ENCODE measurements around the gene OR1F1.

DNA sequence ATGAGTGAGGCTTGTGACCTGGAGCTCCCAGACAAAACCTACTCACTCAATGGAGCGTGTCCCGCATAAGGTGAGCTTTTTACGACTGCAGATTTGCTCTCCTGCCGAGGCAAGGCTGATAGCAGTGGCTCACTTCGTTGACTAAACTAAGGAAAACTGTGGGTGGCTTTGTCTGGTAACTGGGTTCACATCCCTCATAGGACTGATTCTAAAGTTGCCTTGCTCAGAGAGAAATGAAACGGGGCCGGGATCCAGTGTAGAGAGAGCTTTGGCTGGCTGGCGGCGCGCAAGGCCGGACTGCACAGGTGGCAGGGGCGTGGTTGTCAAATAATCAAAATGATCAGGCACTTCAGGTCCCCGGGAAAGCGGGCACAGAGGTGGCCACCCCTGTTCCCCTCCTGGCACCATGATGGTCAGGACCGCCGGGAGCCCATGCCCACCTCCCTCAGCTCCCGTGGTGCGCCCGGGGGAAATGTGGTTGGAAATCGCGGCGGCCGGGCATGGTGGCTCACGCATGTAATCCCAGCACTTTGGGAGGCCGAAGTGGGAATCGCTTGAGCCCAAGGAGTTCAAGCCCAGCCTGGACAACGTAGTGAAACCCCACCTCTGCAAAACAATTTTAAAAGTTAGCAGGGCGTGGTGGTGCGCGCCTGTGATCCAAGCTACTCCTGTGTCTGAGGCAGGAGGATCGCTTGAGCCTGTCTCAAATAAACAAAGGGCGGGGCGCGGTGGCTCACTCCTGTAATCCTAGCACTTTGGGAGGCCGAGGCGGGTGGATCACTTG, 26.6 kb upstream of the OR1F1 start:
- no peak for TF ChIP-seq HDAC6 (IDR thresholded peaks at IDR 0.05; ENCODE audit: low read depth, low read length)
- no peak for TF ChIP-seq SRSF3 (IDR thresholded peaks at IDR 0.05; ENCODE audit: insufficient read depth, low read length)
- TF ChIP-seq MYC (IDR thresholded peaks at IDR 0.05; ENCODE audit: low read depth, low read length): no peak
- TF ChIP-seq MYC (CRISPR knock-in tag; IDR thresholded peaks at IDR 0.05; ENCODE audit: borderline replicate concordance, low read depth): no peak
- no peak for TF ChIP-seq DNMT1 (IDR thresholded peaks at IDR 0.05)
- TF ChIP-seq CREM (IDR thresholded peaks at IDR 0.05; ENCODE audit: low read depth): no peak
- TF ChIP-seq, protein P1, sequence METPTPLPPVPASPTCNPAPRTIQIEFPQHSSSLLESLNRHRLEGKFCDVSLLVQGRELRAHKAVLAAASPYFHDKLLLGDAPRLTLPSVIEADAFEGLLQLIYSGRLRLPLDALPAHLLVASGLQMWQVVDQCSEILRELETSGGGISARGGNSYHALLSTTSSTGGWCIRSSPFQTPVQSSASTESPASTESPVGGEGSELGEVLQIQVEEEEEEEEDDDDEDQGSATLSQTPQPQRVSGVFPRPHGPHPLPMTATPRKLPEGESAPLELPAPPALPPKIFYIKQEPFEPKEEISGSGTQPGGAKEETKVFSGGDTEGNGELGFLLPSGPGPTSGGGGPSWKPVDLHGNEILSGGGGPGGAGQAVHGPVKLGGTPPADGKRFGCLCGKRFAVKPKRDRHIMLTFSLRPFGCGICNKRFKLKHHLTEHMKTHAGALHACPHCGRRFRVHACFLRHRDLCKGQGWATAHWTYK (CRISPR knock-in tag; IDR thresholded peaks at IDR 0.05): no peak
- TF ChIP-seq, protein P2, sequence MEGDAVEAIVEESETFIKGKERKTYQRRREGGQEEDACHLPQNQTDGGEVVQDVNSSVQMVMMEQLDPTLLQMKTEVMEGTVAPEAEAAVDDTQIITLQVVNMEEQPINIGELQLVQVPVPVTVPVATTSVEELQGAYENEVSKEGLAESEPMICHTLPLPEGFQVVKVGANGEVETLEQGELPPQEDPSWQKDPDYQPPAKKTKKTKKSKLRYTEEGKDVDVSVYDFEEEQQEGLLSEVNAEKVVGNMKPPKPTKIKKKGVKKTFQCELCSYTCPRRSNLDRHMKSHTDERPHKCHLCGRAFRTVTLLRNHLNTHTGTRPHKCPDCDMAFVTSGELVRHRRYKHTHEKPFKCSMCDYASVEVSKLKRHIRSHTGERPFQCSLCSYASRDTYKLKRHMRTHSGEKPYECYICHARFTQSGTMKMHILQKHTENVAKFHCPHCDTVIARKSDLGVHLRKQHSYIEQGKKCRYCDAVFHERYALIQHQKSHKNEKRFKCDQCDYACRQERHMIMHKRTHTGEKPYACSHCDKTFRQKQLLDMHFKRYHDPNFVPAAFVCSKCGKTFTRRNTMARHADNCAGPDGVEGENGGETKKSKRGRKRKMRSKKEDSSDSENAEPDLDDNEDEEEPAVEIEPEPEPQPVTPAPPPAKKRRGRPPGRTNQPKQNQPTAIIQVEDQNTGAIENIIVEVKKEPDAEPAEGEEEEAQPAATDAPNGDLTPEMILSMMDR (IDR thresholded peaks at IDR 0.05 in 2 of 3, conservative IDR thresholded peaks at IDR 0.05 in 1 of 3; ENCODE audit: insufficient read depth in 2 of 3, low read depth in 1 of 3, low read length in 3 of 3): no peak
- TF ChIP-seq PML (IDR thresholded peaks at IDR 0.05; ENCODE audit: low read length): no peak
- no peak for TF ChIP-seq POLR2AphosphoS5 (IDR thresholded peaks at IDR 0.05; ENCODE audit: control insufficient read depth, insufficient read depth, low read depth, low read length)
- TF ChIP-seq, protein P3, sequence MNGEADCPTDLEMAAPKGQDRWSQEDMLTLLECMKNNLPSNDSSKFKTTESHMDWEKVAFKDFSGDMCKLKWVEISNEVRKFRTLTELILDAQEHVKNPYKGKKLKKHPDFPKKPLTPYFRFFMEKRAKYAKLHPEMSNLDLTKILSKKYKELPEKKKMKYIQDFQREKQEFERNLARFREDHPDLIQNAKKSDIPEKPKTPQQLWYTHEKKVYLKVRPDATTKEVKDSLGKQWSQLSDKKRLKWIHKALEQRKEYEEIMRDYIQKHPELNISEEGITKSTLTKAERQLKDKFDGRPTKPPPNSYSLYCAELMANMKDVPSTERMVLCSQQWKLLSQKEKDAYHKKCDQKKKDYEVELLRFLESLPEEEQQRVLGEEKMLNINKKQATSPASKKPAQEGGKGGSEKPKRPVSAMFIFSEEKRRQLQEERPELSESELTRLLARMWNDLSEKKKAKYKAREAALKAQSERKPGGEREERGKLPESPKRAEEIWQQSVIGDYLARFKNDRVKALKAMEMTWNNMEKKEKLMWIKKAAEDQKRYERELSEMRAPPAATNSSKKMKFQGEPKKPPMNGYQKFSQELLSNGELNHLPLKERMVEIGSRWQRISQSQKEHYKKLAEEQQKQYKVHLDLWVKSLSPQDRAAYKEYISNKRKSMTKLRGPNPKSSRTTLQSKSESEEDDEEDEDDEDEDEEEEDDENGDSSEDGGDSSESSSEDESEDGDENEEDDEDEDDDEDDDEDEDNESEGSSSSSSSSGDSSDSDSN (IDR thresholded peaks at IDR 0.05; ENCODE audit: borderline replicate concordance in 1 of 2, low read depth in 2 of 2, low read length in 2 of 2): no peak
